HepG2 (cell line): ENCODE data around the gene TUFM. TPM values are rescaled to one million over a fixed set of nuclear protein-coding genes. Genes with fewer than 3 reads are reported as not detected.

ENCODE experiments used
- CC2D1A ChIP-seq: sonication (generic); formaldehyde crosslinking; IDR thresholded peaks from 2 replicates; pipeline ENCODE4 v1.8.1; 2023; ENCODE audit warnings: mild to moderate bottlenecking, missing genetic modification reagents
- CEBPB ChIP-seq: IDR thresholded peaks from 2 replicates; pipeline ENCODE4 v1.6.1; 2011; ENCODE audit warnings: low read depth, low read length, improper control_type of control experiment, borderline replicate concordance
- CEBPG ChIP-seq: IDR thresholded peaks from 2 replicates; pipeline ENCODE4 v1.6.1; 2016
- ELF3 ChIP-seq: IDR thresholded peaks from 2 replicates; pipeline ENCODE4 v1.6.1; 2016; ENCODE audit warnings: missing genetic modification reagents, missing compliant biosample characterization
- ESRRA ChIP-seq: sonication (generic); formaldehyde crosslinking; IDR thresholded peaks from 2 replicates; pipeline ENCODE4 v1.5.1; 2020; ENCODE audit warnings: mild to moderate bottlenecking, low read depth, missing genetic modification reagents
- HES4 ChIP-seq: sonication (generic); formaldehyde crosslinking; IDR thresholded peaks from 2 replicates; pipeline ENCODE4 v1.9.0; 2021; ENCODE audit warnings: mild to moderate bottlenecking, missing genetic modification reagents, borderline replicate concordance
- KAT8 ChIP-seq: IDR thresholded peaks from 2 replicates; pipeline ENCODE4 v1.6.1; 2016; ENCODE audit warnings: missing genetic modification reagents, missing compliant biosample characterization
- KDM5A ChIP-seq: fragments of 200-600 bp; sonication (generic); IDR thresholded peaks from 2 replicates; pipeline ENCODE4 v1.7.0; 2018; ENCODE audit warnings: antibody characterized with exemption, mild to moderate bottlenecking, low read length, borderline replicate concordance
- KLF15 ChIP-seq: sonication (generic); formaldehyde crosslinking; IDR thresholded peaks from 2 replicates; pipeline ENCODE4 v1.8.1; 2023; ENCODE audit warnings: borderline replicate concordance, mild to moderate bottlenecking, inconsistent platforms, missing genetic modification reagents, mixed read lengths
- MAFG ChIP-seq: sonication (generic); formaldehyde crosslinking; IDR thresholded peaks from 2 replicates; pipeline ENCODE4 v1.5.1; 2020; ENCODE audit warnings: mild to moderate bottlenecking, missing genetic modification reagents
- MIER3 ChIP-seq: IDR thresholded peaks from 2 replicates; pipeline ENCODE4 v1.6.1; 2016; ENCODE audit warnings: missing compliant biosample characterization, borderline replicate concordance
- MXD4 ChIP-seq: IDR thresholded peaks from 2 replicates; pipeline ENCODE4 v1.6.1; 2016; ENCODE audit warnings: mild to moderate bottlenecking, missing biosample characterization, missing genetic modification reagents
- NFYB ChIP-seq: sonication (generic); formaldehyde crosslinking; IDR thresholded peaks from 2 replicates; pipeline ENCODE4 v1.4.0; 2020; ENCODE audit warnings: missing genetic modification reagents
- PHF20 ChIP-seq: sonication (generic); formaldehyde crosslinking; IDR thresholded peaks from 2 replicates; pipeline ENCODE4 v1.5.0; 2020; ENCODE audit warnings: mild to moderate bottlenecking, missing genetic modification reagents
- RFX1 ChIP-seq: fragments of 450-650 bp; IDR thresholded peaks from 2 replicates; pipeline ENCODE4 v1.6.1; 2017
- SATB2 ChIP-seq: sonication (generic); formaldehyde crosslinking; IDR thresholded peaks from 2 replicates; pipeline ENCODE4 v1.5.0; 2020; ENCODE audit warnings: missing genetic modification reagents
- SNAI1 ChIP-seq: sonication (generic); formaldehyde crosslinking; IDR thresholded peaks from 2 replicates; pipeline ENCODE4 v1.5.0; 2020; ENCODE audit warnings: mild to moderate bottlenecking, missing genetic modification reagents, borderline replicate concordance
- WIZ ChIP-seq: sonication (generic); formaldehyde crosslinking; IDR thresholded peaks from 2 replicates; pipeline ENCODE4 v1.5.1; 2020; ENCODE audit warnings: mild to moderate bottlenecking, missing genetic modification reagents
- ZNF17 ChIP-seq: sonication (generic); formaldehyde crosslinking; IDR thresholded peaks from 2 replicates; pipeline ENCODE4 v1.5.0; 2020; ENCODE audit warnings: mild to moderate bottlenecking, missing genetic modification reagents
- ZNF383 ChIP-seq: sonication (generic); formaldehyde crosslinking; IDR thresholded peaks from 2 replicates; pipeline ENCODE4 v1.4.0; 2020; ENCODE audit warnings: missing genetic modification reagents, mild to moderate bottlenecking, borderline replicate concordance
- ZNF441 ChIP-seq: sonication (generic); formaldehyde crosslinking; IDR thresholded peaks from 2 replicates; pipeline ENCODE4 v1.7.0; 2021; ENCODE audit warnings: missing genetic modification reagents, borderline replicate concordance
- ZNF552 ChIP-seq: sonication (generic); formaldehyde crosslinking; IDR thresholded peaks from 2 replicates; pipeline ENCODE4 v1.9.0; 2022; ENCODE audit warnings: missing genetic modification reagents, mild to moderate bottlenecking, borderline replicate concordance
- ZNF674 ChIP-seq: sonication (generic); formaldehyde crosslinking; IDR thresholded peaks from 2 replicates; pipeline ENCODE4 v1.5.0; 2020; ENCODE audit warnings: low read depth, mild to moderate bottlenecking, missing genetic modification reagents
- ZSCAN12 ChIP-seq: sonication (generic); formaldehyde crosslinking; IDR thresholded peaks from 2 replicates; pipeline ENCODE4 v1.9.0; 2021; ENCODE audit warnings: mild to moderate bottlenecking, missing genetic modification reagents
- polyA plus RNA-seq, 8 experiments: library from polyadenylated mRNA; depleted of rRNA in 3 of 8; stranded (reverse) in 7 of 8; unstranded in 1 of 8; fragments of >200 nt; fragmentation: Illumina TruSeq in 4 of 8; extraction: Trizol in 4 of 8; gene quantifications; 2 replicates each; pipeline versions ENCODE4 v1.2.1 to v1.2.3, GENCODE V29; 2011 to 2016; ENCODE audit warnings: low read depth in 4 of 8, missing spikeins in 1 of 8, mixed read lengths in 1 of 8; ENCODE audit not compliant: insufficient read depth in 1 of 8
- total RNA-seq, 5 experiments: library from RNA; depleted of rRNA; stranded (reverse); fragments of >200 nt; fragmentation: Illumina TruSeq; extraction: Trizol; gene quantifications; 2 replicates each; pipeline ENCODE4 v1.2.3, GENCODE V29; 2016; ENCODE audit warnings: low read depth in 1 of 5
- TF ChIP-seq, protein P1 (sequence below): sonication (generic); formaldehyde crosslinking; IDR thresholded peaks from 2 replicates; pipeline ENCODE4 v1.4.0; 2020; ENCODE audit warnings: missing genetic modification reagents, low read depth, mild to moderate bottlenecking, borderline replicate concordance
- TF ChIP-seq, protein P2 (sequence below): sonication (generic); formaldehyde crosslinking; IDR thresholded peaks from 2 replicates; pipeline ENCODE4 v1.5.1; 2020; ENCODE audit warnings: mild to moderate bottlenecking, missing genetic modification reagents

Gene TUFM
- total and polyA plus RNA-seq, 2 of the 13 experiments (the other 11 are each of a cell fraction or from before 2014, with no cell fraction given), result 206 to 298 TPM

DNA sequence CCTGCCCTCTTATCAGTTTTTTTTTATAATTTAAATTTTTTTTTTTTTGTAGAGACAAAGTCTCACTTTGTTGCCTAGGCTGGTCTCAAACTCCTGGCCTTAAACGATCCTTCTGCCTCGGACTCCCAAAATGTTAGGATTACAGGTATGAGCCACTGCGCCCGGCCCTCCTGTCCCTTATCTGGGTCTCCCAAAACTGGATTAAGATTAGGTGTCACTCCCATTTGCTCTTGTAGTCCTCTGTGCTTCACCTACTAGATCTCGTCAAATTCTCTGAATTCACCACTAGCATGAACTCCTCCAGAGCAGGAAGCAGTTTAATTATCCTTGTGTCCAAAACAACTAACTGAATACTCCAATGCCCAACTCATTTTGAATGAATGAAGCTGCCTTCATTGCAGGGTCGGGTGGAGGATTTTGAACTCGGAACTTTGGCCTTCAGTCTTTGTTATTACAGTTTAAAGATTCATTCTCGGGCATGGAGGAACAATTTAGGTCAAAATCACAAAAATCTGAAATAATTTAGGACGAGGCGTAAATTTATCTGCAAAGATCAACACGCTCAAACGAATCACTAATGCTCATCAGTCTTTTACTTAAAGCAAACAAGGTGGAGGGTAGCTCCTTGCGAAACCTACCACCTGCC lies 24.2 kb downstream of the TUFM start (continued):
- TF ChIP-seq ZNF441 (CRISPR knock-in tag) (0 out of 2 replicates have a peak, but pooled peaks have one; percentile 8), NFYB (CRISPR knock-in tag) (no peak), KLF15 (no peak), SATB2 (no peak), RFX1 (no peak), ZNF17 (no peak), SNAI1 (CRISPR knock-in tag) (peak; percentile 95; the same call in 1 of the 2 replicates), KDM5A (no peak), HES4 (CRISPR knock-in tag) (no peak), WIZ (CRISPR knock-in tag) (no peak), ZNF674 (CRISPR knock-in tag) (0 out of 2 replicates have a peak, but pooled peaks have one; percentile 5), ESRRA (CRISPR knock-in tag) (no peak), ELF3 (no peak), PHF20 (CRISPR knock-in tag) (no peak), MIER3 (CRISPR knock-in tag) (no peak), CC2D1A (CRISPR knock-in tag) (0 out of 2 replicates have a peak, but pooled peaks have one; percentile 49), ZSCAN12 (CRISPR knock-in tag) (no peak), MXD4 (CRISPR knock-in tag) (no peak), ZNF383 (CRISPR knock-in tag) (no peak), CEBPB (no peak), CEBPG (no peak), ZNF552 (no peak), KAT8 (CRISPR knock-in tag) (no peak), MAFG (CRISPR knock-in tag) (no peak)
- TF ChIP-seq, protein P1, sequence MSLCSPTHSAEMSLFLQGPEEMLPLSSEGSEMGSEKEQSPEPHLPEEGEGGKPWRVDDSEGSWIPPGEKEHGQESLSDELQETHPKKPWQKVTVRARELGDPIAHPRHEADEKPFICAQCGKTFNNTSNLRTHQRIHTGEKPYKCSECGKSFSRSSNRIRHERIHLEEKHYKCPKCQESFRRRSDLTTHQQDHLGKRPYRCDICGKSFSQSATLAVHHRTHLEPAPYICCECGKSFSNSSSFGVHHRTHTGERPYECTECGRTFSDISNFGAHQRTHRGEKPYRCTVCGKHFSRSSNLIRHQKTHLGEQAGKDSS (CRISPR knock-in tag), result no peak
- TF ChIP-seq, protein P2, sequence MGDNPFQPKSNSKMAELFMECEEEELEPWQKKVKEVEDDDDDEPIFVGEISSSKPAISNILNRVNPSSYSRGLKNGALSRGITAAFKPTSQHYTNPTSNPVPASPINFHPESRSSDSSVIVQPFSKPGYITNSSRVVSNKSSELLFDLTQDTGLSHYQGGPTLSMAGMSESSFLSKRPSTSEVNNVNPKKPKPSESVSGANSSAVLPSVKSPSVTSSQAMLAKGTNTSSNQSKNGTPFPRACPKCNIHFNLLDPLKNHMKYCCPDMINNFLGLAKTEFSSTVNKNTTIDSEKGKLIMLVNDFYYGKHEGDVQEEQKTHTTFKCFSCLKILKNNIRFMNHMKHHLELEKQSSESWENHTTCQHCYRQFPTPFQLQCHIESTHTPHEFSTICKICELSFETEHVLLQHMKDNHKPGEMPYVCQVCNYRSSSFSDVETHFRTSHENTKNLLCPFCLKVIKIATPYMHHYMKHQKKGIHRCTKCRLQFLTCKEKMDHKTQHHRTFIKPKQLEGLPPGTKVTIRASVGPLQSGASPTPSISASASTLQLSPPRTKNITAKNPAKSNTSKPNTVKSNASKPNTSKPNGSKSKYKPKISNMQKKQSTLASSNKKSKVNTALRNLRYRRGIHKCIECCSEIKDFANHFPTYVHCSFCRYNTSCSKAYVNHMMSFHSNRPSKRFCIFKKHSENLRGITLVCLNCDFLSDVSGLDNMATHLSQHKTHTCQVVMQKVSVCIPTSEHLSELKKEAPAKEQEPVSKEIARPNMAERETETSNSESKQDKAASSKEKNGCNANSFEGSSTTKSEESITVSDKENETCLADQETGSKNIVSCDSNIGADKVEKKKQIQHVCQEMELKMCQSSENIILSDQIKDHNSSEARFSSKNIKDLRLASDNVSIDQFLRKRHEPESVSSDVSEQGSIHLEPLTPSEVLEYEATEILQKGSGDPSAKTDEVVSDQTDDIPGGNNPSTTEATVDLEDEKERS (CRISPR knock-in tag), result no peak
